Neuron (in vitro differentiated cells): ENCODE results near the gene SCO2.
"Not testable (repeated sequence)": the region's sequence is repeated elsewhere in the genome, so short reads cannot be mapped to it uniquely, and the experiment has no call there.

Experiments
- H2AFZ ChIP-seq: one replicate; pipeline ENCODE4 v1.6.1; 2013; ENCODE audit warnings: low read depth, mild to moderate bottlenecking, inconsistent platforms, low read length, moderate library complexity
- H3K27me3 ChIP-seq: one replicate; pipeline ENCODE4 v1.6.1; 2013; ENCODE audit warnings: low read length; ENCODE audit not compliant: insufficient read depth
- H3K36me3 ChIP-seq: one replicate; pipeline ENCODE4 v1.6.1; 2013; ENCODE audit warnings: low read length; ENCODE audit not compliant: insufficient read depth
- H3K4me1 ChIP-seq: one replicate; pipeline ENCODE4 v1.6.1; 2013; ENCODE audit warnings: low read length; ENCODE audit not compliant: insufficient read depth
- H3K4me3 ChIP-seq: 2 replicates; pipeline ENCODE4 v1.5.1; 2013; ENCODE audit warnings: mild to moderate bottlenecking, low read length, moderate library complexity
- H3K9me3 ChIP-seq: one replicate; pipeline ENCODE4 v1.6.1; 2013; ENCODE audit warnings: low read length

SCO2 gene

DNA sequence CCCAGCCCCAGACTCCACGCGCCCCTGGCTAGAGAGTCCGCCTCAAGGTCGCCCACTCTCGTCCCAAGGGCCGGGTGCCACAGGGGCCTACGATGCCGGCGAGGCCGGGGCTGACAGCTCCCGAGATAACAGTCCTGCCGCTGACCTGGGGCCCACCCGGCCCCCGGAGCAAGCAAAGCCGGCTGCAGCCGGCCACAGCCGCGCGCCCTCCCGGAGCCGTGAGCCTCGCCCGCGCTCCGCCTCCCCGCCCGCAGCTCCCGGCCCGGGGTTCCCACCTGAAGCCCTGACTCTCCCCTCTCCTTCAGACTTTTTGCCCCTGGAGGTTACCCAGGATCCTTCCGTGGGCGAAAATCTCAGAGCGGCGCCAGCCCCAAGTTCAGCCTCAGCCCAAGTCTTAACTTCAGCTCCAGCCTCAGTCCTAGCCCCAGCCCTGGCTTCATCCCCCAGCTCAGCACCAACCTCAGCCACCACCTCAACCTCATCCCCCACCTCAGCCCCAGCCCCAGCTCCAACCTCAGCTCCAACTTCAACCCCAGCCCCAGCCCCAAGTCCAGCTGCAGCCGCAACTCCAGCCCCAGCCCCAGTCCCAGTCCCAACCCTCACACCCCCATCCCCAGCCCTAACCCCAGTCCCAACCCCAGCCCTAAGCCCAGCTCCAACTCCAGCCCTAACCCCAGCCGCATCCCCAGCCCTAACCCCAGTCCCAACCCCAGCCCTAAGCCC, 22.0 kb upstream of the SCO2 start:
- H3K4me3 ChIP-seq: no peak overlapping the region
- H3K27me3 ChIP-seq: peaks cover 16% of the 10 kb centered on the region
- H3K4me1 ChIP-seq: no peaks in the 10 kb centered on the region
- H3K9me3 ChIP-seq: no peaks in the 10 kb centered on the region
- H3K36me3 ChIP-seq: no peaks in the 10 kb centered on the region
- no peak overlapping the region for H2AFZ ChIP-seq

DNA sequence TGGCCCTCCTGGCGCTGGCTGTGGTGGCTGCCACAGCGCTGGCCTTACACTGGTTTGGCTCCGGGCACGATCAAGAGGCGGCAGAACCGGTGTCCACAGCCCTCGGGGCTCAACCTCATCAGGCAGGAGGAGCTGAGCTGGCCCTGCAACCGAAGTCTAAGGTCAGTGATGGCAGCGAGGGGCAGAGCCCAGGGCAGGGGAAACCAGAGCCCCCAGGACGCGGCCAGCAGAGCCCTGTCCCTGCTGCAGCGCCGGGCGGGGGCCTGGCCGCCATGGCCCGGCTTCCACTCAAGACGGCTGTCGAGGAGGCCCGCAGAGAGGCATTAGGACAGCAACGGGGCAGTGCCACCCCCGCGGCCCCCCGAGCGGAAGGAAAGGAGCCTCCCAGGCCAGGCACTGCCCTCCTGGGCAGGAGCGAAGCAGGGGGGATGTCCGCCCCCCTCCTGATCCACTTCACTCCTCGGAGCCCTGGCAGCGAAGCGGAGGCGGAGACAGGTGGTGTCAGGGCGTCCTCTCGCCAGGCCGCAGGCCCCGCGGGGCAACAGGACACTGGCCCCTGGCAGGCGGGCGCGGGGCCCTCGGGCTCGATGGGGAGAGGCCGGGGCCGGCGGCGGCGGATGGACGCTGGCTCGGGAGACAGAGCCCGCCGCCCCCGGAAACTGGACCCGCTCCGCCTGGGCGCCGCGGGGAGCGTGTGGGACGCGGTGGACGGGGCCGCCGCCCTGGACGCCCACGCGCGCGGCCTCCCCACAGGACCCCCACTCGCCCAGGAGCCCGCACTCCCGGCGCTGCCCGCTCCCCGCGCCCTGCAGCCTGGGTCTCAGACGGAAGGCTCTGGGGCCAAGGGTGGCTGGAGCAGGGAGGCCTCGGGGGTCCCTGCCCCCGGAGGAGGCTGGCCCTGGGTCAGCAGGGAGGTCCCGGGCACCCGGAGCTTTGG, 21.2 kb upstream of the SCO2 start:
- Histone ChIP-seq H3K27me3 (peaks cover 16% of the 10 kb centered on the region), H3K36me3 (no peaks in the 10 kb centered on the region), H3K4me3 (no peak overlapping the region), H3K4me1 (no peaks in the 10 kb centered on the region), H3K9me3 (no peaks in the 10 kb centered on the region), H2AFZ (no peak overlapping the region)

DNA sequence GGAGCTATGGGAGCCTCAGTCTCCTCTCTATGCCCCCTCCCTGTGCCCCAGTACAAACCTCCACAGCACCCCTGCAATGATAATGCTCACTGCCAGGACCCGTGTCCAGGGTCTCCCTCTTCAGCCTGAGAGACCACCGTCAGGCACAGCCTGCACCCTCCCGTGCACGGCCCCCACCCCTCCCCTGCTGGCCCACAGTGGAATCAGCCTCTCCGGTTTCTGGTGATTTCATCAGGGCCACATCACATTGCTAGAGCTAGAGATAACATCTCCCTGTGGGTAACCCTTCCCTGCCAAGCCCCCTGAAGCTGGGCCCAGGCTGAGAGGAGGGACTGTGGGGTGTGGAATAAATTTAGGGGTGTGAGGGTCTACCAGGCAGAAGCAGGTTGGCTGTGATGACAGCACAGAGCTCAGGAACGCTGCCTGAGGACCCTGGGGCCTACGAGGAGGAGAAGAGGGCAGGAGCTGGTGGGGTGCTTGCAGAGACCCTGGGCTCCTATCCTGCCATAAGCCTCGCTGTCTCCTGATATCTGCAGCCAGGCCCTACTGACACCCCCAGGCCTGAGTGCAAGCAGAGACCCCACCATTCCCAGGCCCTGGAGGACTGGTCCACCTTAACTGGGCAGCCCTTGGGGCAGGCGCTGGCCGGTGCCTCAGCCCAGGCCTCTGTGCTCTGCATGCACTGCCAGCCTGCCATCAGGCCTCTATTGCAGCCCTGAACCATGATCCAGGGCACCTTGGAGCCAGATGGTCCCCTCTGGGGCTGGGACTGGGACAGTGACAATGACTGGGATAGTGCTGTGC, 20.3 kb upstream of the SCO2 start, which contains the start of gene KLHDC7B:
TSS of gene KLHDC7B (plus strand) at position 378 of the 804 bp plus-strand sequence. CDS start at position 723, 345 bp downstream.
- Histone ChIP-seq H3K27me3 (peaks cover 11% of the 10 kb centered on the region), H2AFZ (no peak within 1 kb of the TSS), H3K4me1 (no peaks in the 10 kb centered on the region), H3K9me3 (no peaks in the 10 kb centered on the region), H3K36me3 (no peaks in the 10 kb centered on the region), H3K4me3 (no peak within 1 kb of the TSS)

- no peaks in the 10 kb centered on the region for H3K36me3 ChIP-seq
- H3K9me3 ChIP-seq: no peaks in the 10 kb centered on the region
- H2AFZ ChIP-seq: no peak overlapping the region
- peaks cover 5% of the 10 kb centered on the region for H3K27me3 ChIP-seq
- no peak overlapping the region for H3K4me3 ChIP-seq
- H3K4me1 ChIP-seq: no peaks in the 10 kb centered on the region
These were observed 19.4 kb upstream of the SCO2 start for GRCh38 chr22:50544746-50545253.

- H3K4me1 ChIP-seq: no peaks in the 10 kb centered on the region
- no peak overlapping the region for H3K4me3 ChIP-seq
- no peaks in the 10 kb centered on the region for H3K36me3 ChIP-seq
- no peaks in the 10 kb centered on the region for H3K9me3 ChIP-seq
- peaks cover 5% of the 10 kb centered on the region for H3K27me3 ChIP-seq
- H2AFZ ChIP-seq: no peak overlapping the region
These were observed 18.8 kb upstream of the SCO2 start for GRCh38 chr22:50544078-50544745.

DNA sequence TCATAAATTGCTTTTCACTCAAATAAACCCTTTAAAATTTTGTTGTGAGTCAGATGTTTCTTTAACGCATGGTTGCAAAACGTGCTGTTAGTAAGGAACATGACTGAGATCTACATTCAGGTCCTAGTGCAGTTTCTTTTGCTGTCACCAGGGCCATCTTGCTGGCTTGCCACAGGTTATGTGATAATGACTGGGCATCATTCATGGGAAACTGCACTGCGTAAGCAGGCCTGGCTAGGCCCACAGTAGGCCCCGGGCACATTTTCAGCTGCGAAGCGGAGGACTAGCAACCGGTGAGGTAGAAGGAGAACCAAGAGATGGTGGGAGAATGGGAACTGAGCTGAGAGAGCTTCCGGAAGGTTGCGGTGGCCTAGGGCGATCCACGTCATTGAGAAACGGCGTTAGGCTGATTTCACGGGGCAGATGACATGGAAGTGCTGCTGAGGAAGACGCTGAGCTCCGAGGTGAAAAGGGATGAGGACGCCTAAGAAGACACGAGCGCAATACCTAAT, 17.1 kb upstream of the SCO2 start:
- H3K9me3 ChIP-seq: no peaks in the 10 kb centered on the region
- H2AFZ ChIP-seq: no peak overlapping the region
- H3K4me1 ChIP-seq: no peaks in the 10 kb centered on the region
- no peak overlapping the region for H3K4me3 ChIP-seq
- H3K36me3 ChIP-seq: no peaks in the 10 kb centered on the region
- peaks cover 5% of the 10 kb centered on the region for H3K27me3 ChIP-seq

- H3K36me3 ChIP-seq, H3K4me1 ChIP-seq, H3K9me3 ChIP-seq, H3K4me3 ChIP-seq, H2AFZ ChIP-seq, H3K27me3 ChIP-seq: not testable (repeated sequence)
These were observed 16.2 kb upstream of the SCO2 start for GRCh38 chr22:50541667-50542026.

GRCh38 chr22:50540381-50540780, 15.0 kb upstream of the SCO2 start:
- Histone ChIP-seq H2AFZ (no peak overlapping the region), H3K4me1 (no peaks in the 10 kb centered on the region), H3K4me3 (no peak overlapping the region), H3K36me3 (no peaks in the 10 kb centered on the region), H3K27me3 (peaks cover 5% of the 10 kb centered on the region), H3K9me3 (no peaks in the 10 kb centered on the region)

DNA sequence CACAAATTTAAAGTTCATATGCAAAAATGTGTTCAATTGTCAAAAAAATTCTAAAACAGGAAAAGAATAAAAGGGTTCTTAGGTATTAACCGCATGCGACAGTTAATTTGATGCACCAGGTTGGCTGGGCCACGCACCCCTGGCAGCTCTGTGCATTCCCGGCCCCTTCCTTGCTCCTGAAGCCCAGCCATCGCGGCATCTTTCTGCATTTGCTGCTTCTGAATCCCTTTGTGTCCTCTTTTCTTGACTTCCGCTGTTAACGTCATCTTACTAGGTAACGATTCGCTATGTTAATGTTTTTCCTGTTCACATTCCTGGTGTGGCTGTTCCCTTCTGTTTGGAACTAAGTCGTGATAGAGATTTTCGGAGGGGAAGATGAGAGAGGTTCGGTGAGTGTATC, 12.4 kb upstream of the SCO2 start:
- H3K9me3 ChIP-seq: no peaks in the 10 kb centered on the region
- H3K4me1 ChIP-seq: peaks cover 2% of the 10 kb centered on the region
- no peaks in the 10 kb centered on the region for H3K36me3 ChIP-seq
- no peaks in the 10 kb centered on the region for H3K27me3 ChIP-seq
- H3K4me3 ChIP-seq: no peak overlapping the region
- no peak overlapping the region for H2AFZ ChIP-seq

- no peaks in the 10 kb centered on the region for H3K36me3 ChIP-seq
- H2AFZ ChIP-seq: no peak overlapping the region
- H3K4me3 ChIP-seq: no peak overlapping the region
- no peaks in the 10 kb centered on the region for H3K9me3 ChIP-seq
- peaks cover 3% of the 10 kb centered on the region for H3K27me3 ChIP-seq
- peaks cover 9% of the 10 kb centered on the region for H3K4me1 ChIP-seq
These were observed 10.8 kb upstream of the SCO2 start for GRCh38 chr22:50536226-50536625.

DNA sequence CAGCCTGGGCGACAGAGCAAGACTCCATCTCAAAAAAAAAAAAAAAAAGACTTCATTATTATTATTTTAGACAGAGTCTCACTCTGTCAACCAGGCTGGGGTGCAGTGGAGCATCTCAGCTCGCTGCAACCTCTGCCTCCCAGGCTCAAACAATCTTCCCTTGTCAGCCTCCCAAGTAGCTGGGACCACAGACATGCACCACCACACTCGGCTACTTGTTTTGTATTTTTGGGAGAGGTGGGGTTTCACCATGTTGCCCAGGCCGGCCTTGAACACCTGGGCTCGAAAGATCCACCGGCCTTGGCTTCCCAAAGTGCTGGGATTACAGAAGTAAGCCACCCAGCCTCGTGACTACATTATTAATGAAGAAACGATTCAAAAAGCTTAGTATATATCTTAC, 9.7 kb upstream of the SCO2 start:
- no peak overlapping the region for H2AFZ ChIP-seq
- H3K4me1 ChIP-seq: peaks cover 9% of the 10 kb centered on the region

More for the DNA sequence above, 9.7 kb upstream of the SCO2 start:
- peaks cover 7% of the 10 kb centered on the region for H3K9me3 ChIP-seq
- H3K4me3 ChIP-seq: no peak overlapping the region
- H3K36me3 ChIP-seq: no peaks in the 10 kb centered on the region
- peaks cover 7% of the 10 kb centered on the region for H3K27me3 ChIP-seq
